Panc1 (cell line): ENCODE measurements around the gene LRRC34. TPM values are rescaled to one million over a fixed set of nuclear protein-coding genes. Genes with fewer than 3 reads are reported as not detected.

Source experiments
- ATAC-seq: fragments of 200-7000 bp; cut with Tn5 transposase; 2 replicates; pipeline ENCODE4 v1.9.1; 2020; ENCODE audit warnings: mild to moderate bottlenecking, moderate library complexity
- BruUV-seq: library from RNA; stranded (reverse); fragments of 400-500 nt; replicated peaks from 2 replicates; lab custom pipeline; 2021; lab: Mats Ljungman, UMichigan
- CTCF ChIA-PET: fragments of 300-600 bp; sonication (Branson Sonifier 250); formaldehyde crosslinking; loops from one replicate; lab custom pipeline; 2022; ENCODE audit warnings: antibody characterized with exemption; lab: Charles Lee
- POLR2A ChIA-PET: fragments of 300-600 bp; sonication (Branson Sonifier 250); formaldehyde crosslinking; loops from one replicate; lab custom pipeline; 2022; ENCODE audit warnings: antibody characterized with exemption; lab: Charles Lee
- DNase-seq: peaks from one replicate; pipeline ENCODE4 v3.0.0-alpha.2; 2010; ENCODE audit warnings: low read depth, low spot score
- H3K27ac ChIP-seq: 2 replicates; pipeline ENCODE4 v1.5.1; 2011; ENCODE audit warnings: mild to moderate bottlenecking, low read length, inconsistent platforms
- H3K27me3 ChIP-seq: fragments of 200-500 bp; sonication (Bioruptor generic); 2 replicates; pipeline ENCODE4 v1.6.0; 2014; ENCODE audit warnings: low read length, inconsistent platforms; ENCODE audit not compliant: control insufficient read depth, insufficient read depth
- H3K36me3 ChIP-seq: fragments of 200-500 bp; sonication (Bioruptor generic); 2 replicates; pipeline ENCODE4 v1.5.1; 2014; ENCODE audit warnings: inconsistent platforms, mild to moderate bottlenecking, low read length, moderate library complexity; ENCODE audit not compliant: control insufficient read depth, insufficient read depth
- H3K4me1 ChIP-seq: 2 replicates; pipeline ENCODE4 v1.5.1; 2011; ENCODE audit warnings: inconsistent platforms, mild to moderate bottlenecking, low read length, moderate library complexity; ENCODE audit not compliant: control insufficient read depth, insufficient read depth
- H3K4me3 ChIP-seq, 2 experiments: 2 replicates each; pipeline ENCODE4 v1.5.1; 2011 to 2012; ENCODE audit warnings: low read depth in 2 of 2, low read length in 2 of 2, mild to moderate bottlenecking in 2 of 2, inconsistent platforms in 1 of 2, moderate library complexity in 1 of 2
- H3K9me3 ChIP-seq: fragments of 200-500 bp; sonication (Bioruptor generic); 2 replicates; pipeline ENCODE4 v1.5.1; 2014; ENCODE audit warnings: low read depth, mild to moderate bottlenecking, inconsistent platforms, low read length, moderate library complexity; ENCODE audit not compliant: control insufficient read depth, insufficient read depth
- POLR2AphosphoS5 ChIP-seq: IDR thresholded peaks from 2 replicates; pipeline ENCODE4 v1.6.1; 2012; ENCODE audit warnings: mild to moderate bottlenecking, low read depth, low read length, moderate library complexity
- SIN3A ChIP-seq: IDR thresholded peaks from 2 replicates; pipeline ENCODE4 v1.6.1; 2012; ENCODE audit warnings: low read depth, mild to moderate bottlenecking, low read length, moderate library complexity, borderline replicate concordance; ENCODE audit not compliant: insufficient read depth
- TCF7L2 ChIP-seq: IDR thresholded peaks from 2 replicates; pipeline ENCODE4 v1.6.1; 2011; ENCODE audit warnings: mild to moderate bottlenecking, low read depth, low read length, inconsistent platforms
- in situ Hi-C: cut with HindIII; loops from 2 replicates; pipeline ENCODE4 v1.10.0; 2016; ENCODE audit warnings: low sequenced_read_pairs, low pct_unique_long_range_greater_than_20kb
- intact Hi-C: fragments of 100-400 bp; cut with micrococcal nuclease; formaldehyde crosslinking; loops from one replicate; pipeline ENCODE4 v1.10.0; 2022; ENCODE audit not compliant: unreplicated experiment
- total RNA-seq: library from RNA; stranded (reverse); gene quantifications from one replicate; pipeline ENCODE4 v1.2.1, GENCODE V29; 2021; ENCODE audit not compliant: unreplicated experiment
- TF ChIP-seq, protein P1 (sequence below), 2 experiments: IDR thresholded peaks; 2 replicates each; pipeline ENCODE4 v1.6.1; 2011 to 2012; ENCODE audit warnings: low read depth in 2 of 2, control low read depth in 1 of 2, low read length in 1 of 2, mild to moderate bottlenecking in 1 of 2, moderate library complexity in 1 of 2; ENCODE audit not compliant: insufficient read depth in 1 of 2
- TF ChIP-seq, protein P2 (sequence below): fragments of 450-650 bp; IDR thresholded peaks from 2 replicates; pipeline ENCODE4 v1.5.1; 2017; ENCODE audit warnings: mild to moderate bottlenecking

The LRRC34 gene
- total RNA-seq, 1 experiment from 2014 or later = 1.2 TPM

DNA sequence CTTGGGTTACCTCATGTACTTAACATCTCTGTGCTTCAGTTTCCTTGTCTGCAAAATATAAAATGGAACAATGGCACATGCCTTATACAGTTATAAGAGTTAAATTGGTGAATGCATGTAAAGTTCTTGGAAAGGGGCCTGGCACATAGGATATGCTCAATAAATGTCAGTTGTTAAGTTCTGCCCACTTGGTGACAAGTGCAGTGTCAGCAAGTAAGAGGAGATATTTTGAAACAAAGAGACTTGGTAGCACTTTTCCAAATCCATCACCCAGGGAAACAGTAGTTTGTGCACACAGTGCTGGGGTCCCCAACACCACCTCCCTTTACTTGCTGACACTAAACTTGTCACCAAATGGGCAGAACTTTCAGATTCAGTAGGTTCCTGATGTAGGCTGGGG, 37.9 kb upstream of the LRRC34 start:
- no peak for ATAC-seq
- intact Hi-C loops = no loop called here
- Histone ChIP-seq H3K27ac (no peak overlapping the region), H3K4me1 (no peaks in the 10 kb centered on the region), H3K27me3 (peaks cover 5% of the 10 kb centered on the region; the same call in 1 of the 2 replicates), H3K4me3 (no peak overlapping the region), H3K36me3 (no peaks in the 10 kb centered on the region), H3K9me3 (no peaks in the 10 kb centered on the region)
- POLR2A ChIA-PET = no interaction called here
- in situ Hi-C loops = no loop called here
- TF ChIP-seq POLR2AphosphoS5 = no peak
- TF ChIP-seq TCF7L2 = no peak
- TF ChIP-seq, protein P1, sequence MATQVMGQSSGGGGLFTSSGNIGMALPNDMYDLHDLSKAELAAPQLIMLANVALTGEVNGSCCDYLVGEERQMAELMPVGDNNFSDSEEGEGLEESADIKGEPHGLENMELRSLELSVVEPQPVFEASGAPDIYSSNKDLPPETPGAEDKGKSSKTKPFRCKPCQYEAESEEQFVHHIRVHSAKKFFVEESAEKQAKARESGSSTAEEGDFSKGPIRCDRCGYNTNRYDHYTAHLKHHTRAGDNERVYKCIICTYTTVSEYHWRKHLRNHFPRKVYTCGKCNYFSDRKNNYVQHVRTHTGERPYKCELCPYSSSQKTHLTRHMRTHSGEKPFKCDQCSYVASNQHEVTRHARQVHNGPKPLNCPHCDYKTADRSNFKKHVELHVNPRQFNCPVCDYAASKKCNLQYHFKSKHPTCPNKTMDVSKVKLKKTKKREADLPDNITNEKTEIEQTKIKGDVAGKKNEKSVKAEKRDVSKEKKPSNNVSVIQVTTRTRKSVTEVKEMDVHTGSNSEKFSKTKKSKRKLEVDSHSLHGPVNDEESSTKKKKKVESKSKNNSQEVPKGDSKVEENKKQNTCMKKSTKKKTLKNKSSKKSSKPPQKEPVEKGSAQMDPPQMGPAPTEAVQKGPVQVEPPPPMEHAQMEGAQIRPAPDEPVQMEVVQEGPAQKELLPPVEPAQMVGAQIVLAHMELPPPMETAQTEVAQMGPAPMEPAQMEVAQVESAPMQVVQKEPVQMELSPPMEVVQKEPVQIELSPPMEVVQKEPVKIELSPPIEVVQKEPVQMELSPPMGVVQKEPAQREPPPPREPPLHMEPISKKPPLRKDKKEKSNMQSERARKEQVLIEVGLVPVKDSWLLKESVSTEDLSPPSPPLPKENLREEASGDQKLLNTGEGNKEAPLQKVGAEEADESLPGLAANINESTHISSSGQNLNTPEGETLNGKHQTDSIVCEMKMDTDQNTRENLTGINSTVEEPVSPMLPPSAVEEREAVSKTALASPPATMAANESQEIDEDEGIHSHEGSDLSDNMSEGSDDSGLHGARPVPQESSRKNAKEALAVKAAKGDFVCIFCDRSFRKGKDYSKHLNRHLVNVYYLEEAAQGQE (IDR thresholded peaks at IDR 0.05; ENCODE audit: insufficient read depth in 1 of 2, low read depth in 2 of 2, low read length in 1 of 2) = no peak
- TF ChIP-seq, protein P2, sequence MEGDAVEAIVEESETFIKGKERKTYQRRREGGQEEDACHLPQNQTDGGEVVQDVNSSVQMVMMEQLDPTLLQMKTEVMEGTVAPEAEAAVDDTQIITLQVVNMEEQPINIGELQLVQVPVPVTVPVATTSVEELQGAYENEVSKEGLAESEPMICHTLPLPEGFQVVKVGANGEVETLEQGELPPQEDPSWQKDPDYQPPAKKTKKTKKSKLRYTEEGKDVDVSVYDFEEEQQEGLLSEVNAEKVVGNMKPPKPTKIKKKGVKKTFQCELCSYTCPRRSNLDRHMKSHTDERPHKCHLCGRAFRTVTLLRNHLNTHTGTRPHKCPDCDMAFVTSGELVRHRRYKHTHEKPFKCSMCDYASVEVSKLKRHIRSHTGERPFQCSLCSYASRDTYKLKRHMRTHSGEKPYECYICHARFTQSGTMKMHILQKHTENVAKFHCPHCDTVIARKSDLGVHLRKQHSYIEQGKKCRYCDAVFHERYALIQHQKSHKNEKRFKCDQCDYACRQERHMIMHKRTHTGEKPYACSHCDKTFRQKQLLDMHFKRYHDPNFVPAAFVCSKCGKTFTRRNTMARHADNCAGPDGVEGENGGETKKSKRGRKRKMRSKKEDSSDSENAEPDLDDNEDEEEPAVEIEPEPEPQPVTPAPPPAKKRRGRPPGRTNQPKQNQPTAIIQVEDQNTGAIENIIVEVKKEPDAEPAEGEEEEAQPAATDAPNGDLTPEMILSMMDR = no peak
- TF ChIP-seq SIN3A = no peak
- CTCF ChIA-PET = no interaction called here
- DNase-seq = no peak
- no TSS peak for BruUV-seq

DNA sequence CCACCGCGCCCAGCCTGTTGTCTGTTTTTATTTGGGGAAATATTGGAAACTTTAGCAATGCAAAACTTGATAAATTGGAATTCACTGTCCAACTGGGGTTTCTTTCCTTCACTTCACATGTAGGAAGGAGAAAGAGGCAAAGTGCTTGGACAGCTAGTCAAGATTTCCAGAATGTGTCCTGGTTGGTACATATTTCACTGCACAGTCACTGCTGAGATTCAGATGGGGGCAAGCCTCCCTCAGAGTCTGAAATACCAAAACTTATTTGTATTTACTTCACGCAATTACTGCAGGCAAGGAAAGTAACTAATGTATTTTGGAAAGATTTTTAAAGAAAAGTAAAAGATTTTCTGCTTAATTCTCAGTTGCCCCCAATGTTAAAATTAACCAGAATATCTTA, 36.0 kb upstream of the LRRC34 start:
- H3K9me3 ChIP-seq = no peaks in the 10 kb centered on the region
- in situ Hi-C loops (no loop called here), intact Hi-C loops (no loop called here)
- H3K36me3 ChIP-seq = no peaks in the 10 kb centered on the region
- no peak for ATAC-seq
- no peak overlapping the region for H3K4me3 ChIP-seq
- peaks cover under 1% of the 10 kb centered on the region; the same call in 1 of the 2 replicates for H3K27me3 ChIP-seq
- H3K4me1 ChIP-seq = no peaks in the 10 kb centered on the region
- CTCF ChIA-PET = no interaction called here
- no peak overlapping the region for H3K27ac ChIP-seq
- TF ChIP-seq, protein P2 = no peak
- TF ChIP-seq TCF7L2 (no peak), POLR2AphosphoS5 (no peak), SIN3A (no peak)
- TF ChIP-seq, protein P1 (IDR thresholded peaks at IDR 0.05; ENCODE audit: insufficient read depth in 1 of 2, low read depth in 2 of 2, low read length in 1 of 2) = no peak
- BruUV-seq = no TSS peak
- no peak for DNase-seq
- POLR2A ChIA-PET = no interaction called here
